GM18873 (cell line): ENCODE data around the gene TEAD3.

Source experiments
- ATAC-seq: cut with Tn5 transposase; IDR thresholded peaks from one replicate; pipeline ENCODE4 v1.9.1; 2021; ENCODE audit warnings: mild to moderate bottlenecking, moderate library complexity, moderate number of reproducible peaks; ENCODE audit not compliant: unreplicated experiment, low FRiP score

TEAD3 gene

DNA sequence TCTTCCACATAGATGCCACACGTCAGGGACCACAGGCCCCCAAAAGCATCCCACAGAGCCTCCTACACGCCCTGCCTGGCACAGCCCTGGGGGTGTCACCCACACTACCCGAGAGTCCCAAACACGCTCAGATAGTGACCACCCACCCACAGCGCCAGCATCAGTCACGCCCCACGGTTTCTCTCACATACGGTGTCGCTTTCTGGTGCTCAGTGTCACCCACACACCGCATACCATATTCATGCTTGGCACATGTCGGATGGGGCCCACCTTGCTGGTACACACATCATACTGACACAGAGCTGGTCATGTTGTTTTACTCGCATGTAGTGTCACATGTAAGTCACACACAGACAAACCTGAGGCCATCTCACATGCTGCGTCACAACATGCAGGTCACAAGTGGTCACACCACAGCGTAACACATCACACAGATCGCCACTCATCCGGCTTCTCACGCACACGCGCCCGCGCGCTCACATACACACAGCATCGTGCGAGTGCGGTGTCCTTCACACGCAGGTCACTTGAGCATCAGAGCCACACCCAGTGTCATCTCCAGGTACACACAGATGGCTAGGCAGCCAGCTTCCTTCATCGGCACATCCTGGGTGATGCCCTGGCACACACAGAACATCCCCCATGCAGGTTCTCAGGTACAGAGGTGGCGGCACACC is 3.4 kb downstream of the TEAD3 start:
- no peak for ATAC-seq

DNA sequence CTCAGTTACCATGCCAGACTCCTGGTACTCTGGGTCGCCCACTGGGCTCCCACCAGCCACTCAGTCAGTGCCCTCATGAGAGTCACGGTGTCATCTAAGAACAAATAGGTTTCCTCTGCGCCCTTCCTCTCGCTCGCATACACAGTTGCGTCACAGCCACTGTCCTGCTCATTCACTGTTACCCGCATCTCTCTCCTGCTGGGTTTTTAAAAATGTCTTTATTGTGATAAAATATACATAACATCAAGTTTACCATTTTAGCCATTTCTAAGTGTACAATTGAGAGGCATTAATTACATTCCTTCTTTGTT is 4.0 kb downstream of the TEAD3 start:
- no peak for ATAC-seq

DNA sequence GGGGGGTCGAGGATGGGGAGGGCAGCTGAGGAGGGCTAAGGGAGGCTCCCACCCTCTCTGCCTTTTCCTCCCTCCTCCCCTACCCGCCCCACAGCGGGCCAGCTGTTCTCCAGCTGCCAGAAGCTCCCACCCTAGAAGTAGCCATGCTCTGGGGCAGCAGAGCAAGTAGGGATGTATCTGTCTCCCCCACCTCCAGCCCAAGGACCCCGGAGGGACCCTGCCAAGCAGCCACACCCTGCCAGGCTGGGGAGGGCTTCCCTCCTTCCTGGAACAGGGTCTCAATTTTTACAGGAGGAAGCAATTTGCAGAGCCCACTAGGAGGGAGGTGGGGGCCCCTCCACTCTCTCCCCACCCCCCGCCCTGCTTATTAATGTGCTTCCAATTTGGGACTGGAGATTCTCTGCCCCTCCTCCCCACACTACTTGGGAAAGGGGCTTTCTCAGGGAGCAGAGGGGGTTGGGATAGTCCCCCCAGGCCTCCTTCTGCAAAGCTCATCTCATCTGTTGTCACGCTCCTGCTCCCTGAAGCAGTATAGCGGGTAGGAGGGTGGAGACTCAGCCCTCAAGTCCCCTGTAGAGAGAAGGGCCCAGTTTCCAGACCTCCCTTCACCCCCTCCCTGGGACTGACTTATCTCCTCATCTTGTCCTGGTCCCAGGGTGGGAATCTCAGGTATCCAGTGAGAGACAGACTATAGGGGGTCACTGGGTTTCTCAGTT is 4.5 kb downstream of the TEAD3 start:
- ATAC-seq = no peak

DNA sequence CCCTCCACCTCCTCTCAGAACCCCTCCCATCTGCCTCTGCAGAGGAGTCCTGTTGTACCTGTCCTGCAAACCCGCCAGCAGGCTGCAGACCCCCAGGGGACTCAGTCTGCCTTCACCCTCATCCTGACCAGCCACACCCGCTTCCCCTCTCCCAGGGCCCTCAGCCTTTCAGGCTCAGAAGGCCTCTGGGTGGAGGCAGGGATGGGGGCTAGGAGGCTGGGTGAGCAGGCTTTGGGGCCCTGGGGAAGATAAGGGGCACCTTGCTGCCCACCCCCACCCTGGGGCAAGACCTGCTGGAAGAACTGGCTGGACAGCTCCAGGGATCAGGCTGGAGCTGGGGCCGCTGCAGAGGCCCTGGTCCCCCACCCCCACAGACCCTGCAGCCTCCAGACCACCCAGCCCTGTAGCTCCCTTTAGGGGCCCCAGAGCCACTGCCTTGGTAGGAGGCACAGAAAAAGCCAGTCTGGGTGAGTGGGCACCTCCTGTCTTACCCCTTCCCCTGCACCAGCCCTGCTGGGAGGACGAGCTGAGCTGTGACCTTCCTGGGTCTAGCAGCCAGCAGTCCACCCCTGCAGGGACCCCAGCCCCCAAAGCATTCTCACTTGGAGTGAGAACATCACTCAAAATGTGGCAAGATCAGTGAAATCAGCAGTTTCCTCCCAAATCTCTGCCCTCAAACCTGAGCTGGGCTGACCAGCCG is 5.2 kb downstream of the TEAD3 start:
- ATAC-seq = no peak

DNA sequence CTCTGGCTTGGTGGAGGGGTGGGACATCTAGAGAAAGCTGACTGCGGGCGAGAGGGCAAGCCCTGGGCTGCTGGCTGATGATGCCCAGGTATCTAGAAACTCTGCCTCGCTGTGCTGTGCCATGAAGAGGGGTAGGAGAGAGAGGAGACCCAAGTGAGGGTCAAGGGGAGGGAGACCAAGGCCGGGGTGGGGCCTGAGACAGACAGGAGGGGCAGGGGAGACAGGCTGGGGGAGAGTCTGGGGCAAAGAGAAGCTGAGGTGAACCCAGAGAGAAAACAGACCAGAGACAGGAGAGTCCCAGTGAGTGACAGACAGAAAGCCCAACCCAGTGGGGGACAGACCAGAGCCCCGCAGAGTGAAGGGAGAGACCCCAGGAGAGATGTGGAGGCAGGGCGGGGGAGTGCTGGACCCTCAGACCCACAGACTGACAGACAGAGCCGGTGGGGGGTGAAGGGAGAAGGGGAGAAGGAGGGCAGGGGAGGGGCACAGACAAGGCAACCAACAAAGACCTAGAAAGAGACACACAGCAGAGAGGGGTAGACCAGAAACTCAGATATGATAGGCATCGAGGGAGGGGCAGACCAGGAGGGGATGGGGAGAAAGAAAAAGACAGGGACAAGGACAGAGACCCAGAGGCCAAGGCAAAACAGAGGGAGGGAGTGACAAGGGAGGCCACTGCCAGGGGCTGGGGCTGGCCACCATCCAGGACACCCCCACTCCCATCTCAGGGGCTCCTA is 5.9 kb downstream of the TEAD3 start:
- ATAC-seq = no peak

DNA sequence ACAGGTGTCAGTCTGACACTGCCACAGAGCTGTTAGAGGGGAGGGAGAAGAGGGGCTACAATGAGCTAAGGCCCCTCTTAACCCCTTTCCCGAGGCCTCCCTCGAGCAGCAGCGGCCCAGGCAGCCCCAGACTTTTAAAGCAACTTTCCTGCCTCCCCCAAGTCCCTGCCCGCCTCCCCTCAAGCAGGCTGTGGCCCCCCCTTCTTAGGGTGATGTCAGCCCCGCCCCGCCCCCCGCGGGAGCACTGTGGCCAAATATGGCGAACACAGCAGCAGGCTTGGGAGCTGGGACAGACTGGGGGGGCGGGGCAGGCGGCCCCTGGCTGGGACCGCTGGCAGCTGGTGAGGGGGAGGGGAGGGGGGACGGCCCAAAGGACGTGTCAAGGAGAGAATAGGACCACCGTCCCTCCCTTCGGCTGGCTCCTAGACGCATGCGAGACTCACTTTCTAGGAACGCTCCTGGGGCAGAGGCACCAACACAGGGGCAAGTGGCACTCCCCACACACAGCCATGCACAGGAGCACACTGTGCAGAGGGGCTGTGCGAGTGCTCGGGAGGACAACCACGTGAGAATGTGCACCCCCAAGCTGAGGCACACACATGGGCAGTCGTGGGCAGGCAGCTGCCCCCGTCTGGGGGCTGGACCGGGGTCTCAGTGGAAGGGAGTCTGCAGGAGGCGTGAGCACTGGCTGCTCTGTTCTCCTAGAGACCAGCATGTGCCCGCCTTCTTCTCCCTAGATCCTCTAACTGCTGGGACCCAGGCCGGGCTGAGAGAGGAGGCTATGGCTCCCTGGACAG is 6.7 kb downstream of the TEAD3 start:
- ATAC-seq = no peak

DNA sequence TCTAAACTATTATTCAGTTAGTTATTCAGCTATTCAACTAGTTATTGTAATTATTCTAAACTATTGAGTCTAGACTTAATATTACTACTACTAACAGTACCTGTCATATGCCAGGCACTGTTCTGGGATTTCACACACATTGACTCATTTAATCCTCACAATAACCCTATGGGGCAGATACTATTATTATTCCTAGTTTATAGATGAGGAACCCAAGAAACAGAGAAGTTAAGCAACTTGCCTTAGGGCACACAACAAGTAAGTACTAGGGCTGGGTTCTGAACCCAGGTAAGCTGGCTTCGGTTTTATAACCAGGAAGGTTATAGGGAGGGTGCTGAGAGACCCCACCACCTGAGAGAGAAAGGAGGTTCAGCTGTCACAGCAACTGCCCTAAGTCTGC is 7.8 kb downstream of the TEAD3 start:
- no peak for ATAC-seq

DNA sequence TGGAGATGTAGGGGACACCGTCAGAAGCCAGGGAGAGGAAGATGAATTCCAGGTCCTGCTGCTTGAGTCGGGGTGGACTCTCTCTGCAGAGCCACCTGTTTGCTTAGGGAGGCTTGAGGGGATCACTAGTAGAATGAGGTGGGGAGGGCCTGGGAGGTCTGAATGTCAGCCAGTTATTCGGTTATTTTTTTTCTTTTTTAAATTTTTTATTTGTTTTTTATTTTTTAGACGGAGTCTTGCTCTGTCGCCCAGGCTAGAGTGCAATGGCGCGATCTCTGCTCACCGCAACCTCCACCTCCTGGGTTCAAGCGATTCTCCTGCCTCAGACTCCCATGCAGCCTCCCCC is 8.4 kb downstream of the TEAD3 start:
- ATAC-seq = no peak

DNA sequence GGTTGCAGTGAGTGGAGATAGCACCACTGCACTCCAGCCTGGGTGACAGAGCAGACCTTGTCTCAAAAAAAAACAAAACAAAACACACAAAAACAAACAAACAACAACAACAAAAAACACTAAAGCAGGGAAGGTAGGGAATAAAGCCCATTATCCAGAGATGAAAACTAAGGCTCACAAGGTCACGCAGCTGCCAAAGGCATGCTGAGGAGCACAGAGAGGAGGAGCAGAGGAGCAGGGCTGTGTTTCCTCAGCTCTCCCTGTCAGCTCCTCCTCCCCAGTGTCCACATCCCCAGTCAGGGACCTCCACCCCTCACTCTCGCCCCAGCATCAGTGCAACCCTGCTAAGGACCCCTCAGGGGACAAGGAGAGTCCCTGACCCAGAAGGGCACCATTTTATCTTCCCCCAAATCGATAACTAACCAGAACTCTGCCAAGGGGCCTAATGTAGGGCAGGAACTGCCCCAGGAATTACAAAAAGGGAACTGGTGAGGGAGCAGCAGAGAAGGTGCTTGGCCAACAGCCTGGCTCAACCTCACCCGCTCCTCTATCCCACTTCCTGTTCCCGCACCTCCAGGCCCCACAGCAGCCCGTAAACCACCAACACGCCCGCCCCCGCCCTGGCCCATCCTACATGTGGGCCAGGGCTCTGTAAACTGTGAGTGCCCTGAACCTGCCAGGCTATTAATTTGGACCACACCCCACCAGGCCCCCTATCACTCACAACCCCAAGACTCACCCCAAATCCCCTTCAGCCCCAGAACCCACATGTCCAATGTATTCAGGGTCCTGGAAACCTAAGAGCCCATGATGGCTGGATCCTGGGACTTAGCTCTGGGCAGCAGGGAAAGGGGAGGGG is 9.0 kb downstream of the TEAD3 start:
- no peak for ATAC-seq

DNA sequence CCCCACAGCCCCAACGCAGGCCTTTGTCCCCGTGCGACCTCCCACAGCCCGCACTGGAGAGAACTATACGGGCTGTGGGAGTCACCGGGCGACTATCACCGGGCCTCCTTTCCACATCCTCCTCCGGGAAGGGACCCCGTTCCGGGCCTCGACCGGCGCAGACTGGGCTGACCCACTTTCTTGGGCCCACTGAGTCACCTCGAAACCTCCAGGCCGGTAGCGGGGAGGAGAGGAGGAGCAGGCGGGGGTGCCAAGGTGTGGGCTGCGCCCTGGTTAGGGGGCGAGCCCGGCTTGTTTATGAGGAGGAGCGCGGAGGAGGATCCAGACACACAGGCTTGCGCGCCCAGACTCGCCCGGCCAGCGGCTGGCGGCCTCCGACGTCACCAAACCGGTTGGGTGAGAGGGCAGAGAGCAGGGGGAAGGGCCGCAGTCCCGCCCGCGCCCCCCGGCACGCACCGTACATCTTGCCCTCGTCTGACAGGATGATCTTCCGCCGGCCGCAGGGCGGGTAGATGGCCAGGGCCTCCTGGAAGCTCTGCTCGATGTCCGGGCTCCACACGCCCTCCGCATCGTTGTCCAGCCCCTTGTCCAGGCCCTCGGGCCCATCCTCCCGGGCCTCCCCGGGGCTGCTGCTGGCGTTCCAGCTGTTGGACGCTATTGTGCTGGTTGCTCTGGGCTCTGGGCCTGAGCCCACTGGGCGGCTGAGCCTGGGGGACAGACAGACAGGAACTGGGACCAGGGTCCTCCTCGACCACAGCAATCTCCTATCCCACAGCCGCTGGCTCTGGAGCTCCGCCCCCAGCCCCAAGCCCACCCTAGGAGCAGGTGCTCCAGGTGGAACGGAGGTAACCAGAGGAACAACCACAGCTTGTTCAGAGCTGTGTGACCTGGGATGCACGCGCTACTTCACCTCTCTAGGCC is 10.6 kb downstream of the TEAD3 start:
- no peak for ATAC-seq

DNA sequence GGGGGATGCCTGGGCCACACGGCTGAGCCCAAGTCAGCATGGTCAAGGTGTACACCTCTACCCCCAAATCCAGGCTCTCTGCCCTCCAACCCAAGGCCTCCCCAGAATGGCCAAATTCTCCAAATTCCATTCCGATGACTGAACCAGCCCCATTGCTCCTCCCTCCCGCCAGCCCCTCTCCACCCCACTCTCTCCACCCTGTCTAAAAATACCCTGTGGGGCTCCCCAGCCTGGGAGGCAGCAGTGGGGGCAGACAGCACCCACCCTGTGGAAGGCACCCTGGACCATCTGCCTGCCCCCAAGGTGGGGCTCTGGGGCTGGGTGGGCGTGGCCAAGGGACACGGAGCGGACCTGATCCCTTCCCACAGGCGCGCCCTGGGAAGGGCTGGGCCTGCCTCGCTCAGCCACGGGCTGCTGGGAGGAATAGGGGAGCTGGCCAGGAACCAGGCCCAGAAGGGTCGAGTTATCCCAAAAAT is 11.4 kb downstream of the TEAD3 start:
- ATAC-seq = no peak

DNA sequence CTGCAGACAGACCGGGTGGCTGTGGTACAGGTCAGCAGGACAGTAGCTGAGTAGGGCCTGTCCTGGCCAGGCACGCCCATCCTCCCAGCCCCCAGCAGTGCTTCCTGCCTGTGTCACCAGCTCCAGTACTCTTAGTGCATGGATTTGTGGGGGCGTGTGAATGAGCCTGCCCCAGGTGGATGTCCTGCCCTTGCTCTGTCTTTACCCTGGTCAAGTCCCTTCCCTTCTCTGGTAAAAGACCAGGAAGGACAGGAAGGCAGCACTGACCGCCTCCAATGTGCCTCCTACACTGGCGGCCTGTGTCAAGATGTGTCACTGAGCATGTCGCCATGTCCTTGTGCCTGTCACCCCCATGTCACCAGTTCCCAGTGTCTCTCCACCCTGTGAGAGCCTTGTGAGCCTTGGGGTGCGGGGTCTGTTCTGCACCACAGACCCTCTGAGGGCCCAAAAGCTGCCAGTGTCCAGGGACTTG is 11.9 kb downstream of the TEAD3 start:
- no peak for ATAC-seq

DNA sequence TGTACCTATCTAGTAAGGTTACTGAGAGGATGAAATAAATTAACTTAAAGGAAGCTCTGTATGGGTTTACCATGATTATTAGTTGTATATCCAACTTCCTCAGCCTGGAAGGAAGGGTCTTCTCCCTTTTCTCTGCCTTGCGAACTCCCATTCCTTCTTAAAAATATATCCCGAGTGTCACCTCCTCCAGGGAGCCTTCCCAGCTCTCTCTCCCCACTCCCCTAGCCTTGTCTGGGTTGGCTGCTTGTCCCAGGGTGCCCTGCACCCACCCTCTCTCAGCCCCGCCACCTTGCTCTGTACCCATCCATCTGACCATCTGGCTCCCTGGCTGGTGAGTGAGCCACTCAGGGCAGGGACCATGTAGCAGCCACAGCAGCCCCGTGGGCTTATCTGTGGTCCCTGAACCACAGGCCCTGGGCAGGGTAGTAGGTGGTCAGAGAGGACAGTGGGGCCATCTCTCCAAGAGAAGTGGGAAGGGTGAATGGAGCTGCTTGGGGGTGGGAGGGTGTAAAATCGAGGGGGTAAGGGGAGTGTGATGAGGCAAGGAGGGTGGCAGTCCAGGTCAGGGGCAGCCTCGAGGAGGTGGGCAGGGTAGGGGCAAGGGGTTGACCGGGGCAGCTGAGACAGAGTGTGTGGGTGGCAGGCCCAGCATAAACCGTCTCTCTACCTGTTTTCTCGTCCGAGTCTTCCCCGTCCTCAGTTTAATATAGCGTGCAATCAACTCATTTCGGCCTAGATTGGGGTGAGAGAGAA is 12.8 kb downstream of the TEAD3 start:
- no peak for ATAC-seq

DNA sequence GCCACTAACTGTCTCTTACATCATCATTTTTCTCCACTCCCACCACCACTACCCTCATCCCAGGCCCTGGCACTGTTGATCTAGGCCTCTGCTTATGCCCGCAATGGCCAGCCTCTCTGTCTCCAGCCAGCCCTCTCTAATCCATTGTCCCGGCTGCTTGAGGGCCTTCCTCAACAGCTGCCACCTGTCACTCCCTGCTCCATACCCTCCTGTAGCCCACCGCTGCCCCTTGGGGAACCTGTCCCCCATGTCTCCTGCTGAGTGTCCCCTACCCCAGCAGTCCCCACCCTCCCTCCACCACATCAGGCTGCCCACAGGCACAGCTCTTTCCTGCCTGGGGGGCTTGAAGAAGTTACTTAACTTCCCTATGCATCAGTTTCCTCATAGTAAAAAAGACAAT is 13.4 kb downstream of the TEAD3 start:
- ATAC-seq = no peak

DNA sequence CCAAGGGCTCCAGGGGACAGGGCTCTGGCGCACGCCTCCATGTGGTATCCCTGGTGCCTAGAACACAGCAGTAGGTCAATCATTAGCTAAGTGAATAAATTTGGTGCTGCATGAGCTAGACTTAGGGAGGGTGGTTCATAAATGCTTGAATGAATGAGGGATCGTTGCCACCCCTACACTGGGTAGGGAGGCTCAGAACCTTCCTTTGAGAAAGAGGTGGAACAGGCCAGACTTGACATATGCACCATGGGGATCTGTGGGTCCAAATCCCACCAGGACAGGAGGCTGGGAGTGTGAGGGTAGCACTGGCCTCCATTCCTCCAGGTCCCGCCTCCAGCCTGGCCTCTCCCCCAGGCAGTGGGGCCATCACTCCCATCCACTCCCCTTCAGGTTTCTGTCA is 13.8 kb downstream of the TEAD3 start:
- ATAC-seq = no peak

DNA sequence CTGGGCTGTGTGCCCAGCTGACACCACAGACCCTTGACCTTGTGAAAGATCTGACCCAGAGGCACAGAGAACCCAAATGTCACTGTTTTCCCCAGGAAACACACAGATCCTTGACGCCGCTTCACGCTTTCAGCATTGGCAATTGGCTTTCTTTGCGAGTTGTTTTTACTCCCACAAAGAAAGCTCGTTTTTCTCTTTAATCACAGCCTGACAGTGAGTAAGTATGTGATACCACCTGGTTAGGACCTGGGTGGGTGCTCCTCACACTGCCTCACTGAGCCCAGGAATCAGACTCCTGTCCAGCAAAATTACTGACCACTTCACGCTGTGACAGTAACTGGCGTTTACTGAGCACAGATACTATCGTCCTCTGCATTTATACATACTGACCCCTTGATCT is 15.7 kb downstream of the TEAD3 start:
- ATAC-seq = no peak

DNA sequence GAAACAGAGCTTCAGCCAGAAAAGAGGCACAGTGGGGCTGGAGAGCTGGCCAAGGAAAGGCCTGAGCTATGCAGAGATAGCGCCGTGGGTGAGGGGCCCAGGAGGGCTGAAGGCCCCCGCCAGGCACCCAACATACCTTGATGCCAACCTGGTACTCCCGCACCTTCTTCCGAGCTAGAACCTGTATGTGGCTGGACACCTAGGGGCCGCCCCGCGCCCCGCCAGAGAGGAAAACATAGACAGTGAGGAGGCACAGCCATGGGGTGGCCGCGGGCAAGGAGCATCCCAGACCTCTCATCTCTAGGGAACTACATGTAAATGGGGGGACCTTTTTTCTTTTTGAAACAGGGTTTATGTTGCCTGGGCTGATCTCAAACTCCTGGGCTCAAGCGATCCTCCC is 16.7 kb downstream of the TEAD3 start:
- ATAC-seq = no peak

DNA sequence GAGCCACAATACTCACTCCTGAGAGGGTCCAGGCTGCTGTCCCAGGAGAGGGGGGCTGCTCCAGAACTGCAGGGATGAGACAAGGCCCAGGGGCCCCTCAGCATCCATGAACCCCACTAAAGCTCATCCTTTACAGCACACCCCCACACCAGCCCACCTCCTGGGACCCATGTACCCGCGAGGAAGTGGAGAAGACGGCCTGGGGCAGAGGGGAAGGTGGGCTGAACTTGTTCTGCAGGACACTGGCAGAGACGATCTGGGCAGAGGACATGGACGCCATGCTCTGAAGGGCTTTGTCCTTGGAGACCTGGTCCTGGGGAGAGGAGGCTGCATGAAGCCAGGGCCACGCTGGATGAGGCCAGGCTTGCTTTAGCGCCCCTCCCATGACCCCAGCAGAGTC is 18.6 kb downstream of the TEAD3 start:
- no peak for ATAC-seq
